ENCODE data around the gene ROR1.

- TF ChIP-seq CTCF (IDR thresholded peaks at IDR 0.05) (no peak), EZH2 (IDR thresholded peaks at IDR 0.05; ENCODE audit: borderline replicate concordance, insufficient read depth, low read depth, low read length, poor library complexity, severe bottlenecking) (no peak)
Measured at GRCh38 chr1:64116537-64116936, 342.7 kb downstream of the ROR1 start.
